SU-DHL-6 (cell line): ENCODE data around the gene AQP9.

Source experiments
- H2AFZ ChIP-seq: fragments of 200-600 bp; sonication (generic); 2 replicates; pipeline ENCODE4 v1.6.1; 2014; ENCODE audit warnings: low read depth, mild to moderate bottlenecking, moderate library complexity, mixed read lengths, antibody characterized with exemption, low read length; ENCODE audit not compliant: severe bottlenecking
- H3F3A ChIP-seq: fragments of 200-600 bp; shearing (Covaris generic); 2 replicates; pipeline ENCODE4 v1.6.0; 2016; ENCODE audit warnings: antibody characterized with exemption, mild to moderate bottlenecking; ENCODE audit not compliant: insufficient read depth
- H3K27ac ChIP-seq: fragments of 200-600 bp; sonication (generic); 2 replicates; pipeline ENCODE4 v1.5.1; 2016; ENCODE audit warnings: low read depth, mild to moderate bottlenecking, low read length, moderate library complexity, mixed read lengths
- H3K27me3 ChIP-seq: fragments of 200-600 bp; sonication (generic), shearing (Covaris generic); 2 replicates; pipeline ENCODE4 v1.6.0; 2014; ENCODE audit warnings: mild to moderate bottlenecking, low read length
- H3K36me3 ChIP-seq: fragments of 200-600 bp; sonication (generic); 2 replicates; pipeline ENCODE4 v1.6.1; 2014; ENCODE audit warnings: mild to moderate bottlenecking, low read length, mixed read lengths
- H3K4me2 ChIP-seq: fragments of 300-600, 200-600 bp; shearing (Covaris generic), sonication (generic); 2 replicates; pipeline ENCODE4 v1.6.0; 2014; ENCODE audit warnings: low read length, low read depth, mild to moderate bottlenecking; ENCODE audit not compliant: poor library complexity, severe bottlenecking
- H3K4me3 ChIP-seq: fragments of 200-600 bp; sonication (generic); 2 replicates; pipeline ENCODE4 v1.5.1; 2014; ENCODE audit warnings: antibody characterized with exemption, low read length, mild to moderate bottlenecking, mixed read lengths; ENCODE audit not compliant: insufficient read depth, poor library complexity, severe bottlenecking
- H3K79me2 ChIP-seq: fragments of 200-600 bp; sonication (generic); 2 replicates; pipeline ENCODE4 v1.6.1; 2014; ENCODE audit warnings: mild to moderate bottlenecking, low read length, moderate library complexity; ENCODE audit not compliant: insufficient read depth
- H3K9ac ChIP-seq: fragments of 200-600 bp; sonication (generic); 2 replicates; pipeline ENCODE4 v1.7.0; 2014; ENCODE audit warnings: mild to moderate bottlenecking, low read length
- H3K9me2 ChIP-seq: fragments of 200-600 bp; sonication (generic); replicated peaks from 2 replicates; pipeline ENCODE4 v1.6.1; 2014; ENCODE audit warnings: low read length; ENCODE audit not compliant: insufficient read depth
- H3K9me3 ChIP-seq: fragments of 200-600 bp; sonication (generic); 2 replicates; pipeline ENCODE4 v1.6.1; 2014; ENCODE audit warnings: low read length, mixed read lengths; ENCODE audit not compliant: insufficient read depth
- H4K20me1 ChIP-seq: fragments of 200-600 bp; sonication (generic); 2 replicates; pipeline ENCODE4 v1.6.1; 2014; ENCODE audit warnings: low read depth, mild to moderate bottlenecking, antibody characterized with exemption, low read length, moderate library complexity, mixed read lengths
- EZH2phosphoT487 ChIP-seq: fragments of 200-600 bp; sonication (generic), shearing (Covaris generic); conservative IDR thresholded peaks from 2 replicates; pipeline ENCODE4 v1.6.1; 2018; ENCODE audit warnings: mild to moderate bottlenecking, antibody characterized with exemption, low read length, moderate library complexity, mixed read lengths
- TF ChIP-seq, protein P1 (sequence below): fragments of 200-600 bp; sonication (generic); IDR thresholded peaks from one replicate; pipeline ENCODE4 v1.5.1; 2017; ENCODE audit warnings: antibody characterized with exemption, mild to moderate bottlenecking, low read length, moderate library complexity; ENCODE audit not compliant: insufficient read depth, poor library complexity, severe bottlenecking

The AQP9 gene

GRCh38 chr15:58146211-58146610 is 8.0 kb downstream of the AQP9 start:
- no peaks in the 10 kb centered on the region for H3K79me2 ChIP-seq
- no peaks in the 10 kb centered on the region for H4K20me1 ChIP-seq
- no peak overlapping the region for H3K9ac ChIP-seq
- no peak overlapping the region for H3K27ac ChIP-seq
- H3K27me3 ChIP-seq, result peaks cover 3% of the 10 kb centered on the region; the same call in 1 of the 2 replicates
- H2AFZ ChIP-seq, result no peak overlapping the region
- H3K4me2 ChIP-seq, result no peak overlapping the region
- no peak for TF ChIP-seq EZH2phosphoT487
- TF ChIP-seq, protein P1, sequence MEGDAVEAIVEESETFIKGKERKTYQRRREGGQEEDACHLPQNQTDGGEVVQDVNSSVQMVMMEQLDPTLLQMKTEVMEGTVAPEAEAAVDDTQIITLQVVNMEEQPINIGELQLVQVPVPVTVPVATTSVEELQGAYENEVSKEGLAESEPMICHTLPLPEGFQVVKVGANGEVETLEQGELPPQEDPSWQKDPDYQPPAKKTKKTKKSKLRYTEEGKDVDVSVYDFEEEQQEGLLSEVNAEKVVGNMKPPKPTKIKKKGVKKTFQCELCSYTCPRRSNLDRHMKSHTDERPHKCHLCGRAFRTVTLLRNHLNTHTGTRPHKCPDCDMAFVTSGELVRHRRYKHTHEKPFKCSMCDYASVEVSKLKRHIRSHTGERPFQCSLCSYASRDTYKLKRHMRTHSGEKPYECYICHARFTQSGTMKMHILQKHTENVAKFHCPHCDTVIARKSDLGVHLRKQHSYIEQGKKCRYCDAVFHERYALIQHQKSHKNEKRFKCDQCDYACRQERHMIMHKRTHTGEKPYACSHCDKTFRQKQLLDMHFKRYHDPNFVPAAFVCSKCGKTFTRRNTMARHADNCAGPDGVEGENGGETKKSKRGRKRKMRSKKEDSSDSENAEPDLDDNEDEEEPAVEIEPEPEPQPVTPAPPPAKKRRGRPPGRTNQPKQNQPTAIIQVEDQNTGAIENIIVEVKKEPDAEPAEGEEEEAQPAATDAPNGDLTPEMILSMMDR, result no peak
- no peaks in the 10 kb centered on the region for H3K9me3 ChIP-seq
- H3K36me3 ChIP-seq, result no peaks in the 10 kb centered on the region
- no peaks in the 10 kb centered on the region for H3K9me2 ChIP-seq
- H3K4me3 ChIP-seq, result no peak overlapping the region
- H3F3A ChIP-seq, result no peaks in the 10 kb centered on the region

GRCh38 chr15:58146749-58147148 is 8.6 kb downstream of the AQP9 start:
- H3K4me3 ChIP-seq, result no peak overlapping the region
- H3K36me3 ChIP-seq, result no peaks in the 10 kb centered on the region
- no peaks in the 10 kb centered on the region for H3K9me3 ChIP-seq
- H4K20me1 ChIP-seq, result no peaks in the 10 kb centered on the region
- H3K4me2 ChIP-seq, result no peak overlapping the region
- H2AFZ ChIP-seq, result no peak overlapping the region
- H3K9me2 ChIP-seq, result no peaks in the 10 kb centered on the region
- no peak overlapping the region for H3K27ac ChIP-seq
- H3F3A ChIP-seq, result no peaks in the 10 kb centered on the region
- H3K9ac ChIP-seq, result no peak overlapping the region
- peaks cover 3% of the 10 kb centered on the region; the same call in 1 of the 2 replicates for H3K27me3 ChIP-seq
- TF ChIP-seq, protein P1, result no peak
- no peak for TF ChIP-seq EZH2phosphoT487
- H3K79me2 ChIP-seq, result no peaks in the 10 kb centered on the region

- TF ChIP-seq, protein P1, result no peak
- no peak for TF ChIP-seq EZH2phosphoT487
Observed at GRCh38 chr15:58147171-58147611, 9.0 kb downstream of the AQP9 start.

More at GRCh38 chr15:58147171-58147611, 9.0 kb downstream of the AQP9 start:
- Histone ChIP-seq H3K27me3 (peaks cover 3% of the 10 kb centered on the region; the same call in 1 of the 2 replicates), H3K4me3 (no peak overlapping the region), H3K27ac (no peak overlapping the region), H3K9me2 (no peaks in the 10 kb centered on the region), H3K36me3 (no peaks in the 10 kb centered on the region), H3K9ac (no peak overlapping the region), H3F3A (no peaks in the 10 kb centered on the region), H4K20me1 (no peaks in the 10 kb centered on the region), H3K79me2 (no peaks in the 10 kb centered on the region), H3K9me3 (no peaks in the 10 kb centered on the region), H3K4me2 (no peak overlapping the region), H2AFZ (no peak overlapping the region)
